Measurements from ENCODE around the gene DUSP8.
"Not testable (repeated sequence)": the region's sequence is repeated elsewhere in the genome, so short reads cannot be mapped to it uniquely, and the experiment has no call there.

Gene DUSP8, protein sequence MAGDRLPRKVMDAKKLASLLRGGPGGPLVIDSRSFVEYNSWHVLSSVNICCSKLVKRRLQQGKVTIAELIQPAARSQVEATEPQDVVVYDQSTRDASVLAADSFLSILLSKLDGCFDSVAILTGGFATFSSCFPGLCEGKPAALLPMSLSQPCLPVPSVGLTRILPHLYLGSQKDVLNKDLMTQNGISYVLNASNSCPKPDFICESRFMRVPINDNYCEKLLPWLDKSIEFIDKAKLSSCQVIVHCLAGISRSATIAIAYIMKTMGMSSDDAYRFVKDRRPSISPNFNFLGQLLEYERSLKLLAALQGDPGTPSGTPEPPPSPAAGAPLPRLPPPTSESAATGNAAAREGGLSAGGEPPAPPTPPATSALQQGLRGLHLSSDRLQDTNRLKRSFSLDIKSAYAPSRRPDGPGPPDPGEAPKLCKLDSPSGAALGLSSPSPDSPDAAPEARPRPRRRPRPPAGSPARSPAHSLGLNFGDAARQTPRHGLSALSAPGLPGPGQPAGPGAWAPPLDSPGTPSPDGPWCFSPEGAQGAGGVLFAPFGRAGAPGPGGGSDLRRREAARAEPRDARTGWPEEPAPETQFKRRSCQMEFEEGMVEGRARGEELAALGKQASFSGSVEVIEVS

DNA sequence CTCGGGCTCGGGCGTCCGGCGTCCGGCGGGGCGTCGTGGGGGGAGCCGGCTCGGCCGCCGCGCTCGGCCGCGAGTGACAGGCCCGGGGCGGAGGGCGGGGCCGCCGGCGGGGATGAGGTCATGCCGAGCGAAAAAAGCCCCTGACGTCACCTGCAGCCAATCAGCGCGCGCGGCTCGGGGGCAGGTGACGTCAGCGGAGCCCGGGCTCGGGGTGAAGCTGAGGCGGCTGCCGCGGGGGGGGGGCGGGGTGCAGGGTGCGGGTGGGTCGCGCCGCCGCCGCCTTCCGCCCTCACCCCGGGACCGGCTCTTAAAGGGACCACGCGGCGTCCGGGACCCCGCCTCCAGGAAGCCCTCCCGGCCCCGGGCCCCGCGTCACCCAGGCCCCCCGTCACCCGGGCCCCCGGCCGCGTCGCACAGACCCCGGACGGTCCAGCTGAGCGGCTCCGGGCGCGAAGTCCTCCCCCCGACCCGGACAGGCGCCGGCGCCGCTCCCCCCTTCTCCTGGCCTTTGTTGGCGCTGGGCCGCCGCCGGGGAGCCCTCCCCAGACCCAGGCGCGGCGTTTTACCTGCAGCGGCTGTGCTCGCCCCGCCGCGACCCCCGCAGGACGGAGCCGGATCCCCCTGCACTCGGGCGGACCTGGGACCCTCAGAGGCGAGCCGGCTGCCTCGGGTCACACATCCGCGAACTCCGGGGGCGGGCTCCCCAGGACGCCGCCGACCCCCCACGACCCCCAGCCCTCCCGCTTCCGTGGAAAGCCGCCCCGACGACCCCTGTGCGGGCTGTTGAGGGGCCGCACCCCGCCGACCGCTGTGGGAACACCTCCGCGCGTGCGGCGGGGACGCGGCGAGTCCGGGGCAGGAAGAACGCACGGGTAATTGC, at the start of gene DUSP8:
Gene DUSP8, minus strand, starts transcription at position 75 of the 880 bp plus-strand sequence. CDS start 6,445 bp downstream, outside the sequence.
- DNase-seq (ENCODE audit: low read depth in 3 of 3), result peak; percentile 88 to 96 (median 89)

DNA sequence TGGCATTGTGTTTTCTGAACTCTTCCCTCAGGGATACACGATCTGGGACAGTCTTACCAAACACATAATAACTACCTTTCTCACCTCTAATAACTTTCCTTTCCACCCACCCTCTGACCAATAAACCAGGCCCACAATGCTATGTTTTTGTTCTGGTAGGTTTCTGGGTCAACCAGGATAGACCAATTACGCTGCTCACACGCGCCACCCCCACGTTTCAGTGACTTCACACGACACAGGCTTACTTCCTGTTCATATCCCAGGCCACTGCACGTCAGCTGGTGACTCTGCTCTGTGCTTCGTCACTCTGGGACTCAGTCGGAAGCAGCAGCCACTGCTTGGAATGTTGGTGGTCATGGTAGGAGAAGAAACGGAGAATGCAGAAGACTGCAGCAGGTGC, 47.4 kb upstream of the DUSP8 start:
- no peak for DNase-seq (ENCODE audit: low read depth in 3 of 3)

DNA sequence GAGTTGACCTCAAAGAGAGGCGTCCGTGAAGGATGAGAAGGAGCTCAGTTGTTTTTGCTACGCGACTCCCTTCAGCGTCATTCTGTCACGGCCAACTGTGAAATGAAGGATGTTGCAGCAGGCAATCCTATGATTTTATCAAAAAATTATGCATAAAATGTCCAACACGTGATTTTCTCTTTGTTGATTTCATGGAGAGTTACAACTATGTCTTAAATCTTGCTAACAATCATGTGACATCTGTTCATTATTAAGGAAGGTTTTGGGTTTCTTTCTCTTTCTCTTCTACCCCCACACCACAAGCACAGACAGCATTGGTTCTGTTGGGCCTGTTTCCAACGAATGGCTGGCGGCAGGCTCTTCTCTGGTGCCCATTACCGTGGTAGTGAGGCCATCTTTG, 46.2 kb upstream of the DUSP8 start:
- no peak for DNase-seq (ENCODE audit: low read depth in 3 of 3)

DNA sequence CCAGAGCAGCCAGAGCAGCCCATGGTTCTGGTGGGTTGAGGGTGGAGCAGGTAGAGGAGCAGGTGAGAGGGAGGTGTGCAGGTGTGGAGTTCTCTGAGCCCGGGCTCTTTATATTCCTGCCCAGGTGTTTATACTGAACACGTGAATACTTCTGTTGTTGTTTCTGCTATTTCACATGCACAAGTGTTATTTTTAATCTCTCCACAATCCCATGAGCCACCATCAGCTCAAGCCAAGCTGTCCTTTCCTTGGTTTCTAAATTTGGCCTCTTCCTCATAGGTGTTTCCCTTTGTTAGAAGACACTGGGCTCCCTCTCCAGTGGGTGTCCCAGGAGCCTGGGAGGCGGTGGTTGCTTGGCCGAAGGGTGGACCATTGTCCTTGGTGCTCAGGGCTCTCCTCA, 36.3 kb upstream of the DUSP8 start, which contains the start of gene KRTAP5-3:
Gene KRTAP5-3, minus strand, starts transcription at position 101 of the 400 bp plus-strand sequence. Its CDS starts 78 bp downstream, at position 23.
- DNase-seq (ENCODE audit: low read depth in 3 of 3), result no peak

DNA sequence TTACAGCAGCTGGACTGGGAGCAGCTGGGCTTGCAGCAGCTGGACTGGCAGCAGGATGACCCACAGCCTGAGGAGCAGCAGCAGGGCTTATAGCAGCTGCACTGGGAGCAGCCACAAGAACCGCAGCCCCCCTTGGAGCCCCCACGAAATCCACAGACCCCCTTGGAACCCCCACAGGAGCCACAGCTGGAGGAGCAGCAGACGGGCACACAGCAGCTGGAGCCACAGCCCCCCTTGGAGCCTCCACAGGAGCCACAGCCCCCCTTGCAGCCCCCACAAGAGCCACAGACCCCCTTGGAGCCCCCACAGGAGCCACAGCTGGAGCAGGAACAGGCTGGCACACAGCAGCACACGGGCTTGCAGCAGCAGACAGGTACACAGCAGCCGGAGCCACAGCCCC, 35.8 kb upstream of the DUSP8 start:
- DNase-seq (ENCODE audit: low read depth in 3 of 3), result not testable (repeated sequence)

DNA sequence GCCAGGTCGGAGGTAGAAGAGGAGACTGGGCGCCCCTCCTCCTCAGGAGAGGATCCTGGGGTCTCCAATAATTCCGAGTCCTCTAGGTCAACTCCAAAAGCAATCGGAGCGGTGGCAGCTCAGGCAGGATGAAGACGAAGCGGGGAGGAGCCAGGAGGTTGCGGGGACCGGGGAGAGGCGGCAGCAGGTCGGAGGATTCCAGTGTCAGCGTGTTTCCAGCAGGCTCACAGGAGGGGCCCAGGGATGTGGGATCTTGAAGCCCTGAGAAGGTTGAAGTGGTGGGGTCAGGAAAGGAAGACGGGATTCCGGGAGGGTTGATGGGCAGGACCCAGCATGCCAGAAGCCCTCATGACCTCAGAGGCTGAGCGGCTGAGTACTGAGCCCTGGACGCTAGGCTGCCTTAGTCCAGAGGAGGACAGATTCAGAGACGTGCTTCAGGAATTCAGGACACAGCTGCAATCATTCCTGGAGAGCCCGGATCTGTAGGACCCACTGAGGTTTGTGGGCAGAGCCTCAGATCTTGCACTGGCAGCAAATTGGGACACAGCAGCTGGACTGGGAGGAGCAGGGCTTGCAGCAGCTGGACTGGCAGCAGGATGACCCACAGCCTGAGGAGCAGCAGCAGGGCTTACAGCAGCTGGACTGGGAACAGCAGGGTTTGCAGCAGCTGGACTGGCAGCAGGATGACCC, 35.2 kb upstream of the DUSP8 start:
- DNase-seq (ENCODE audit: low read depth in 3 of 3), result not testable (repeated sequence)

DNA sequence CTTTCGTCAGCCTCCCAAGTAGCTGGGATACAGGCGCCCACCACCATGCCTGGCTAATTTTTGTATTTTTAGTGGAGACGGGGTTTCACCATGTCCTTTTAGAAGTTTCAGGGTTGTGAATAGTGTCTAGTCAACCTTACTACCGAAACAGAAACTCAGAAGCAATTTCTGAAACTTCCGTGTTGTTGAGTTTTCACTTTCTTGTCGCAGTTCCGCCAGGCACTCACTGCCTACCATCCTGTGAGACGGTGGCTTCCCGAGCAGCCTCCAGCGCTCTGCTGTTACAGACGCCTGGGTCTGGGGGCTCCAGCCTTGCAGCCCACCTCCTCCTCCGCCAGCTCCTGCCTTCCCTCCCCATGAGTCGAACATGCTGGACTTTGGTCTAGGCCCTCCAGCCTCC, 33.9 kb upstream of the DUSP8 start:
- DNase-seq (ENCODE audit: low read depth in 3 of 3), result not testable (repeated sequence)

DNA sequence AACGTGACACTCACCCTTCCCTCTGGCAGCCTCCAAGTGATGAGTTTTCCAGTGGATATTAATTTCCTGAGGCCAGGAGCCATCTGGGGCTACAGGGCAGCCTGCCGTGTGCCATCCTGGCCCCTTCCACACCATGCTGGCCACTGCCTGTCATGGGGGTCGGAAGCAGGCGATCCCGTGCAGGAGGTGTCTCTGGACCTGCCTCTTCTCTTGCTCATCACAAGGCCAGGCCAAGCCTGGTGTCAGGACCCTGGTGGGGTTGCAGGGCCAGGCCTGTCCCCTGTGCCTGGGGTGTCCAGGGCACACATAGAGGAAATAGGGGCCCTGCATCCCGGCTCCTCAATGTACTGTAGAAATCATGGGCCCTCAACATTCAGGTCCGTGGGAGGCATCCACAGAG, 32.6 kb upstream of the DUSP8 start:
- no peak for DNase-seq (ENCODE audit: low read depth in 3 of 3)

DNA sequence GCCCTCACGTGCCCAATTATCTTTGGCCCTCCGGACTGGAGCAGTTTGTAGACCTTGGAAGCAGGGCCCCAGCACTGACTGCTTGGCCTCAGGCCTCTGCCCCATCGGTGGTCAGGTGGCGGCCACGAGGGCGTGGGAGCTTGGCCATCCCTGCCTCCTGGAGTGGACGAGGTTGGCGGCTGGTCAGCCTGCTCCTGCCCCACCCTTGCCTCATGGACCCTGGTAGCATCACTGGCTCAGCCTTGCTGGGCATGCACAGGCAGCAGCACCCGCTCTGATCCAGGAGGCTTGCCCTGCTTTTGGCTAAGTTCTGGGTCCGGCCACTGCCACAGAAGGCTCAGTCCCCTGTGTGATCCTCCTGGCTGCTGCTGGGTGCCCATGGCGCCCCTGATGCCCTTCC, 32.1 kb upstream of the DUSP8 start:
- no peak for DNase-seq (ENCODE audit: low read depth in 3 of 3)

DNA sequence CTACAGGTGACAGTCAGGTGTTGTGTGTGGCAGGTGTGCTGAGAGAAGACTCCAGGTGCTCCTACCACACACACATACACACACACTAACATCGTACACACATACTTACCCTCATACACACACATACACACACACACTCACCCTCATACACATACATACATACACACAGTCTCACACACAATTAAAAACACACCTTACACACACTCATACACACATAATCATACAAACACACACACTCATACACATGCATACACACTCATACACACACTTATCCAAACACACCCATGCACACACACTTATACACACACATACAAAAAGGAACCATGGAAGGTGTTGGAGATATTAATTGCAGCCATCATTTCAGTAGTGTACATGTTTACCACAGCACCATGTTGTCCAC, 31.6 kb upstream of the DUSP8 start:
- no peak for DNase-seq (ENCODE audit: low read depth in 3 of 3)

DNA sequence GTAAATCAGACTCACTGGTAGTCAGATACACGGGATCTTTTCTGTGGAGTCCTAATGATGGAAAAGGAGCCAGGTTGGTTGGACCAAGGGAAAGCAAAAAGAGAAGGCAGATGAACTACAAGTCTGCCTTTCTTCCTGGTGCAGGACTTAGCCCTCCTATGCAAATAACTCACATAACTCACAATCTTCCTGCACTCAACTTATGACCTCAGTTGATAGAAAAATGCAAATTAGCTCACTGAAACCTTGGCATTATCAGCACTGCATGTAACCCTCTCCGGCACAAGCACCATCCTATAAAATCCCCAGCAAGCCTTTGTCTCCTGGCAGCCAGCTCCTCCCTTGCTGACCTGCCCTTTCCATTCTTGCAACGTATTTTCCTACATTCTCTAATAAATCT, 29.6 kb upstream of the DUSP8 start:
- not testable (repeated sequence) for DNase-seq (ENCODE audit: low read depth in 3 of 3)

DNA sequence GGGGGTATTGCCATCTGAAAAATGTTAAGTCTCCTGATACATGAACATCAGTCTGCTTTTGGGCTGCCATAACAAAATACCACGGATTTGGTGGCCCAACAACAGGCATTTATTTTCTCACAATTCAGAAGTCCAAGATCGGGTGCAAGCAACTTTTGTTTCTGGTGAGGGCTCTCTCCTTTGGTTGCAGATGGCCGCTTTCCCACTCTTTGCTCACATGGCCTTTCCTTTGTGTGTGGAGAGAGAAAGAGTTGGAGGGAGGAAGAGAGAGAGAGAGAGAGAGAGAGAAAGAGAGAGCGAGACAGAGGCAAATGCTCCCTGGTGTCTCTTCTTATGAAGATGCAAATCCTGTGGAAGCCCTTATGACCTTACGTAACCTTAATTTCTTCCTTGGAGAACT, 28.6 kb upstream of the DUSP8 start:
- no peak for DNase-seq (ENCODE audit: low read depth in 3 of 3)

DNA sequence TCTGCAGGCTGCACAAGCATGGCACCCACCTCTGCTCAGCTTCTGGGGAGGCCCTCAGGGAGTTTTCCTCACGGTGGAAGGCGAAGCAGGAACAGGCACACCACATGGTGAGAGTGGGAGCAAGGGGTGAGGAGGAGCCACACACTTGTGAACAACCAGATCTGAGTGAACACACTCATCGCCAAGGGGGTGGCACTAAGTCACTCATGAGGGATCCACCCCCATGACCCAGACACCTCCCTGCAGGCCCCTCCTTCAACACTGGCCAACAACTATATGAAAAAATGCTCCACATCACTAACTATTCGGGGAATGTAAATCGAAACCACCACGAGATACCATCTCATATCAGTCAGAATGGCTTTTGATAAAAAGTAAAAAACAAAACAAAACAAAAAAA, 26.7 kb upstream of the DUSP8 start:
- no peak for DNase-seq (ENCODE audit: low read depth in 3 of 3)

DNA sequence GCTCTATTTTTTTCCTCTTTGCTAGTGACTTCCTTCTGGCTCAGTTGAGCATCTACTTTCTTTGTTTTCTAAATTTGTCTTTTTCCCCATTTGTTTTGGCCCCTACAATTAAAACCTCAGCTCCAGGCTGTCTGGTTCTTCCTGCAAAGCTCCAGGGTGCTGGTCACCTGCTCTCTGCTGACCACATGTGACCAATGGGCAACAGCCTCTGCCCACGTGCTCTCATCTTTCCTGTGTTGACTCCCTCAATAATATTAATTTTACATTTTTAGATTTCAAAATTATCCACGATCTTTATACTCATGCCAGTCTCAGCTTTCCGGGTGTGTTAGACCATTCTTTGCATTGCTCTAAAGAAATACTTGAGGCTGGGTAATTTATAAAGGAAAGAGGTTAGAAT, 26.3 kb upstream of the DUSP8 start:
- not testable (repeated sequence) for DNase-seq (ENCODE audit: low read depth in 3 of 3)

DNA sequence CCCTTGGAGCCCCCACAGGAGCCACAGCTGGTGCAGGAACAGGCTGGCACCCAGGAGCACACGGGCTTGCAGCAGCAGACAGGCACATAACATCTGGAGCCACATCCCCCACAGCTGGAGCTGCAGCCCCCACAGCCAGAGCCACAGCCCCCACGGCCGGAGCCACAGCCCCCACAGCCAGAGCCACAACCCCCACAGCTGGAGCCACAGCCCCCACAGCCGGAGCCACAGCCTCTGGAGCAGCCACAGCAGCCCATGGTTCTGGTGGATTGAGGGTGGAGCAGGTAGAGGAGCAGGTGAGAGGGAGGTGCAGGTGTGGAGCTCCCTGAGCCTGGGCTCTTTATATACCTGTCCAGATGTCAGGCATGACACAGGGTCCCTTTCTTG, 25.9 kb upstream of the DUSP8 start, which contains the start of gene KRTAP5-2:
Gene KRTAP5-2, minus strand, starts transcription at position 301 of the 387 bp plus-strand sequence. Its CDS starts 44 bp downstream, at position 257.
- DNase-seq (ENCODE audit: low read depth in 3 of 3), result no peak

DNA sequence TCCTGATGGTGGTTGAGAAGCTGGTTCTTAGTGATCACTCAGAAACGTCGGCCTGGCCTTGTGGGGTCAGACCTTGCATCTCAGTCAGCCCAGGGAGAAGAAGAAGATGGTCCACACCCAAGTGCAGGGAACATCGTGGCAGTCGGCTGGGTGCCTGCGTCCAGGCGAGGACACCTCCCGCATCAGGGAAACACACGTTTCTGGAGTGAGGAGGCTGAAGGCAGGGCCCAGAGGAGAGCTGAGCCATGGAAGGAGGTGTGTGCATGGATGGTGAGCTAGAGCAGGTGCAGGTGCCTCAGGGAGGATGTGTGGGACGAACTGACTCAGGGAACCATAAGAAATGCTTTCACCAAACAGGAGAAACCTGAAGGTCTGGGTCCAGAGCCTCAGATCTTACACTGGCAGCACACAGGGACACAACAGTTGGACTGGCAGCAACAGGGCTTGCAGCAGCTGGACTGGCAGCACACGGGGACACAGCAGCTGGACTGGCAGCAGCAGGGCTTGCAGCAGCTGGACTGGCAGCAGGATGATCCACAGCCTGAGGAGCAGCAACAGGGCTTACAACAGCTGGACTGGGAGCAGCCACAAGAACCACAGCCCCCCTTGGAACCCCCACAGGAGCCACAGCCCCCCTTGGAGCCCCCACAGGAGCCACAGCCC, 25.4 kb upstream of the DUSP8 start:
- DNase-seq (ENCODE audit: low read depth in 3 of 3), result no peak

DNA sequence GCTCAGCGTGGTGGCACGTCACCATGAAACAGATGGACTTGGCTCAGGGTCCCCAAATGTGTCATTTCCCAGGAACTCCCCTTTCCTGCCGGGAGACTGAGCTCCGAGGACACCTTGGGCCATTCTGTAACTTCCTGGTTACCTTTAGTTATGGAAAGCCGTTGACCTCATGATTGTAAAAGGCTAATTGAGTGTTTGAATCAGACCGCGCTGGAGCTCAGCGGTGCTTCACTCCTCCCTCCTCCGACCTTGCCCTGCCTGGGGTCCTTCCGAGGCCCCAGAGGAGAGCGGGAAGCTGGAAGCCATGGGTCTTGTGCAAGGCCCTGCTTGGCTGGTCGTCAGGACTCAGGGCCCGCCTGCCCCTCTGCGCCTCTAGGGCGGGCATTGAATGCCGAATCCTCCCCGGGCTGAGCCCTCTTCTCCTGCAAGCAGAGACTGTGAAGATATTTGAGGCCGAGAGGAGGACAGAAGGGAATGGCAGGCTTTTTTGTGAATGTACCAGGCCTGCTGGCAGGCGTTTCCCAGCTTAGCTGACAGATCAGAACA, 24.6 kb upstream of the DUSP8 start:
- not testable (repeated sequence) for DNase-seq (ENCODE audit: low read depth in 3 of 3)

DNA sequence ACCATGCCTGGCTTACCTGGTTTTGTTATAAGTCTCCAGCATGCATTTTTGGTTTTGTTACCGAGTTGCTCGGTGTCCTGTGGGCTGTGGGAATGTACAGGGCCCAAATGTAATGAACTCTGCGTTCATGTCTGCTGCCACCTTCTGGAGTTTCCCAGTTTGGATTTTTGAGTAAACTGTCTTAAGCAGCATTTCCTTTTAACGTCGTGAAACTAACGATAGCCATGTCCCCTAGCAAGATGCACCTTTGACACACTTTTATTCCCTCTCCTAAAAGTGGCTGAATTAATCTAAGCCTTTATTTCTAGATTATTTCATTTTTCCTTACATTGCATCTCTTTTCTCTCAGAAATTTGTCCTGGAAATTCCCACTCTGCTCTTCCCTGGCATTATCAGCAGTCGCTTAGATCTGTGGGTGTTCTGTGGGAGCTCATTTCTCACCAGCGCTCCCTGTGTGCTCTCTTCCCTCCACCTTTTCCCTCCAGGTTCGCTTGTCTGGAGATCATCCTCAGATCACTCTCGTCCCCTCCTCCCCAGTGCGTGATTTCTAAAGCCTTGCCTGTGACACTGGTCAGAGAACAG, 24.0 kb upstream of the DUSP8 start:
- not testable (repeated sequence) for DNase-seq (ENCODE audit: low read depth in 3 of 3)

DNA sequence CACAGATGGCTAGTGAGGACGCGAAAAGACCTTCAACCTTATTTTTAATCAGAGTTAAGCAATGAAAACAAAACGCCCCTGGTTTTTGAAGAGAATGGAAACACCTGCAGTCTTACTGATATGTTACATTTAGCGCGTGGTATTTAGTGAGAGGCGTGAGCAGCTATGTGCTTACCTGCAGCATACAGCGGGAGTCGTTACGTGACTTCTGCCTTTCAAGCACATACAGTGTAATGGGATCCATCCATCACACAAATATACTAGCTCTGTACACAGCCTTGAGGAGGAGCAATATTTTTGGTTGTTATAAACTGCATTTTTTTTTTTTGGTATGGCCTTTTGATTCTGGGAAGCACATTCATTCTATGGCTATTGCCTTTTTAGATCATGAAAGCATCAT, 20.6 kb upstream of the DUSP8 start:
- no peak for DNase-seq (ENCODE audit: low read depth in 3 of 3)

DNA sequence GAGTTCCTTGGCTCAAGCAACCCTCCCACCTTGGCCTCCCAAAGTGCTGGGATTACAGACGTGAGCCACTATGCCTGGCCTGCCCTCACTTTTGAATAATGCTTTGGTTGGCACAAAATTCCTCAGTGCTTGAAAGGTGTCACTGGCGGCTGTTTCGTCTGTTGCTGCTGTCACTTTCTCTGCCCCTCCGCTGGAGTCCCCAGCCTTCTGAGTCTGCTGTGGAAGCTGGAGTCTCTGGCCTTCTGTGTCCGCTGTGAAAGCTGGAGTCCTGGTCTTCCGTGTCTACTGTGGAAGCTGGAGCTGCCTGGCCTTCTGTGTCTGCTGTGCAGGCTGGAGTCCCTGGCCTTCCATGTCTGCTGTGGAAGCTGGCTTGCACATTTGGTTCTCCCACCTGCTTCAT, 17.9 kb upstream of the DUSP8 start:
- DNase-seq (ENCODE audit: low read depth in 3 of 3), result no peak
